Activated CD8-positive, alpha-beta T cell treated with anti-CD3 and anti-CD28 coated beads, Interleukin-2, amount 10 ng/mL, durations not matched to agents 7 days and 5 days (primary cell): ENCODE data around the gene PLA2G4C. TPM values are rescaled to one million over a fixed set of nuclear protein-coding genes. Genes with fewer than 3 reads are reported as not detected.

ENCODE experiments used
- ATAC-seq: fragments of 150-1000 bp; cut with Tn5 transposase; one replicate; pipeline ENCODE4 v1.10.0; 2021; ENCODE audit warnings: moderate library complexity
- CTCF ChIA-PET: fragments of 350-600 bp; sonication (Branson Sonifier 250); formaldehyde crosslinking; loops from one replicate; lab custom pipeline; 2021; ENCODE audit warnings: antibody characterized with exemption; lab: Charles Lee
- POLR2A ChIA-PET: fragments of 350-600 bp; sonication (Branson Sonifier 250); formaldehyde crosslinking; loops from one replicate; lab custom pipeline; 2021; ENCODE audit warnings: antibody characterized with exemption; lab: Charles Lee
- DNase-seq: peaks from one replicate; pipeline ENCODE4 v3.0.0-alpha.2; 2020
- H3K27ac Mint-ChIP-seq: one replicate; pipeline ENCODE4 v1.8.0; 2021; ENCODE audit warnings: mild to moderate bottlenecking, mixed read lengths
- H3K27me3 Mint-ChIP-seq: one replicate; pipeline ENCODE4 v1.8.0; 2021; ENCODE audit warnings: low read depth, mixed read lengths
- H3K36me3 Mint-ChIP-seq: one replicate; pipeline ENCODE4 v1.8.0; 2021; ENCODE audit warnings: low read depth, mixed read lengths
- H3K4me1 Mint-ChIP-seq: one replicate; pipeline ENCODE4 v1.8.0; 2021; ENCODE audit warnings: low read depth, mixed read lengths
- H3K4me3 Mint-ChIP-seq: one replicate; pipeline ENCODE4 v1.8.0; 2021; ENCODE audit warnings: mild to moderate bottlenecking, mixed read lengths
- H3K9me3 Mint-ChIP-seq: one replicate; pipeline ENCODE4 v1.8.0; 2022; ENCODE audit warnings: mixed read lengths; ENCODE audit not compliant: insufficient read depth
- total RNA-seq, 2 experiments: library from RNA; stranded (reverse); gene quantifications; one replicate each; pipeline ENCODE4 v1.2.3, GENCODE V29; 2021

The PLA2G4C gene
- total RNA-seq, 2 experiments from 2014 or later, result 0.73 to 1.8 TPM

- CTCF ChIA-PET, result no interaction called here
- Mint-ChIP-seq H3K27ac (no peak overlapping the region), H3K9me3 (no peaks in the 10 kb centered on the region), H3K36me3 (no peaks in the 10 kb centered on the region), H3K4me3 (no peak overlapping the region), H3K27me3 (no peaks in the 10 kb centered on the region), H3K4me1 (no peaks in the 10 kb centered on the region)
- ATAC-seq (no peak), DNase-seq (no peak)
- POLR2A ChIA-PET, result no interaction called here
These were observed 106.4 kb downstream of the PLA2G4C start for GRCh38 chr19:48004236-48004635.

DNA sequence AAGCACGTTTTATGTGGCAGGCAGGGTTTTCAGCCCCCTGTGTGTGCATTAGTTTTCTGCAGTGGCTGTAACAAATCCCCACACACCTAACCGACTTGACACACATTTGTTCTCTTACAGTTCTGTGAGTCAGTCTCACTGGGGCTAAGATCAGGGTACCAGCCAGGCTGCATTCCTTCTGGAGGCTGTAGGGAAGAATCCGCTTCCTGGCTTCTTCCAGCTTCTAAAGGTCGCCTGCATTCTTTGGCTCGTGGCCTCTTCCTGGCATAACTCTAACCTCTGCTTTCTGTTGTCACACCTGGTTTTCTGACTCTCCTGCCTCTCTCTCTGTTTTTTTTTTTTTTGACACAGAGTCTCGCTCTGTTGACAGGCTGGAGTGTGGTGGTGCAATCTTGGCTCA is 109.8 kb downstream of the PLA2G4C start:
- H3K4me3 Mint-ChIP-seq, result no peak overlapping the region
- no peak for DNase-seq
- H3K36me3 Mint-ChIP-seq, result no peaks in the 10 kb centered on the region
- no peak overlapping the region for H3K27ac Mint-ChIP-seq
- no peaks in the 10 kb centered on the region for H3K4me1 Mint-ChIP-seq
- peaks cover 6% of the 10 kb centered on the region for H3K27me3 Mint-ChIP-seq
- ChIA-PET POLR2A (no interaction called here), CTCF (no interaction called here)
- ATAC-seq, result no peak
- H3K9me3 Mint-ChIP-seq, result no peaks in the 10 kb centered on the region

GRCh38 chr19:47998800-47999199 is 111.8 kb downstream of the PLA2G4C start:
- POLR2A ChIA-PET, result no interaction called here
- Mint-ChIP-seq H3K27ac (no peak overlapping the region), H3K4me3 (no peak overlapping the region), H3K4me1 (no peaks in the 10 kb centered on the region), H3K9me3 (no peaks in the 10 kb centered on the region), H3K27me3 (peaks cover 11% of the 10 kb centered on the region), H3K36me3 (no peaks in the 10 kb centered on the region)
- no peak for DNase-seq
- CTCF ChIA-PET, result no interaction called here
- no peak for ATAC-seq

Other genes starting within 250 kb of the PLA2G4C start
- not detected for gene SULT2A1, start 224.5 kb downstream of the PLA2G4C start, total RNA-seq
- not detected for gene BSPH1, start 118.6 kb downstream of the PLA2G4C start, total RNA-seq
- not detected for gene ELSPBP1, start 116.2 kb downstream of the PLA2G4C start, total RNA-seq
- not detected for gene CABP5, start 66.7 kb downstream of the PLA2G4C start, total RNA-seq
- 100 to 1,000 TPM; 190 to 198 TPM for gene LIG1, start 59.5 kb upstream of the PLA2G4C start, total RNA-seq
- 10 to 100 TPM in 1 of 2 experiments, 1 to 10 TPM in 1; 9.0 to 10.3 TPM for gene ZSWIM9, start 59.9 kb upstream of the PLA2G4C start, total RNA-seq
- gene CARD8, start 145.1 kb upstream of the PLA2G4C start, total RNA-seq, result 100 to 1,000 TPM; 180 to 185 TPM
- under 1 TPM; 0.44 to 0.45 TPM for gene ZNF114, start 159.3 kb upstream of the PLA2G4C start, total RNA-seq
- gene EMP3, start 214.7 kb upstream of the PLA2G4C start, total RNA-seq, result 100 to 1,000 TPM; 300 to 320 TPM